ENCODE results near the gene ZNF552.
"Not testable (repeated sequence)": the region's sequence is repeated elsewhere in the genome, so short reads cannot be mapped to it uniquely, and the experiment has no call there.

The ZNF552 gene

DNA sequence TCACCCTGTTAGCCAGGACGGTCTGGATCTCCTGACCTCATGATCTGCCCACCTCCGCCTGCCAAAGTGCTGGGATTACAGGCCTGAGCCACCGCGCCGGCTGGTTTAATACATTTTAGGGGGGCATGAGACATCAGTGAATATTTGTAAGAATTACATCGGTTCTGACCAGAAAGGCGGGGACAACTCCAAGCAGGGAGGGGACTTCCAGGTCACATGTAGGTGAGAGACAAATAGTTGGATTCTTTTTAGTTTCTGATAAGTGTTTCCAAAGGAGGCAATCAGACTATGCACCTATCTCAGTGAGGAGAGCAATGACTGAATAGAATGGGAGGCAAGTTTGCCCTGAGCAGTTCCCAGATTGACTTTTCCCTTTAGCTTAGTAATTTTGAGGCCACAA lies 3.7 kb upstream of the ZNF552 start:
- no peak for DNase-seq (ENCODE audit: low read depth)

- DNase-seq (ENCODE audit: low read depth): no peak
Observed at GRCh38 chr19:57817976-57818375, 3.3 kb upstream of the ZNF552 start.

GRCh38 chr19:57816652-57817051 lies 1.9 kb upstream of the ZNF552 start:
- DNase-seq (ENCODE audit: low read depth): no peak

DNA sequence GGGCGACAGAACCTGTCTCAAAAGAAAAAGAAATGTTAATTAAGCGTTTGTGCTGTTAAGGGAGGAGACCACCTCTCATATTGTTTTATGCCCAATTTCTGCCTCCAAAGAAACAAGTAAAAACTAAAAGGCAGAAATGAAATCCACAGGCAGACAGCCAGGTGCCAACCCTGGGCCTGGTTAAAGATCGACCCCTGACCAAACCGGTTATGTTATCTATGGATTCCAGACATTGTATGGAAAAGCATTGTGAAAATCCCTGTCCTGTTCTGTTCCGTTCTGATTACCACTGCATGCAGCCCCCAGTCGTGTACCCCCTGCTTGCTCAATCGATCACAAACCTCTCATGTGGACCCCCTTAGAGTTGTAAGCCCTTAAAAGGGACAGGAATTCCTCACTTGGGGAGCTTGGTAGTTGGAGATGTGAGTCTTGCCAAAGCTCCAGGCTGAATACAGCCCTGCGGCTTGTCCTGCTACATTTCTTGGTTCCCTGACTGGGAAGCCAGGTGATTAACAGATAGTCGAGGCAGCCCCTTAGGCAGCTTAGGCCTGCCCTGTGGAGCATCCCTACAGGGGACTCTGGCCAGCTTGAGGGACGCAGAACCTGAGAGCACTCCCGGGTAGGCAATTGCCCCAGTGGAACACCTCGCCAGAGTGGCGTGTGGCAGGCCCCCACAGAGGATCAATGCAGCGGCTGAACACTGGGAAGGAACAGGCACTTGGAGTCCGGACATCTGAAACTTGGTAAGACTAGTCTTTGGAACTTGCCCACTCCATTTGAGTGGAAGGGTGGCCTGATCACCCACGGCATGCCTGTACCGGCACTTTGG lies 748 bp upstream of the ZNF552 start:
- DNase-seq (ENCODE audit: low read depth): no peak

DNA sequence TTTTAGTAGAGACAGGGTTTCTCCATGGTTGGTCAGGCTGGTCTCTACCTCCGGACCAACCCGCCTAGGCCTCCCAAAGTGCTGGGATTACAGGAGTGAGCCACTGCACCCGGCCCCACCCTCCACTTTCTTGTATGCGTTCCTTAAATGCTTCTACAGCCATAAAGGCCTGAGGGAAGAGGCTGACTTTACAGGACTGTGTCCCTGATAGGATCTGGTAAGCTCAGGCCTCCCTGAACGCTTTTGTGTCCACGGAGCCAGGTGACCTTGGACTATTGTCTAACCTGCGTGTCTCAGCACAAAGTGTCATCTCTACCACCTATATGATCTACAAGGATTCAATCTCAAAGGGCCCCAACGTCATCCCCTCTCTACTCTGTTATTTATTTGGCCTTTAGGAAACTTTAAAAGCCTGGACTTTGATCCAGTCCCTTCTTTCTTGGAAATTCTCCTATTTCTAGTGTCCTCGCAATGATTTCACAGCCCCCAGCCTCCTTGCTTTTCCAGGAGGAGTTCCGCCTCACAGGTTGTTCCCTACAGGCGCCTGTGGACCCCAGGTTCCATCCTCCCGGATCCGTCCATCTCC lies 701 bp downstream of the ZNF552 start:
- no peak for DNase-seq (ENCODE audit: low read depth)

DNA sequence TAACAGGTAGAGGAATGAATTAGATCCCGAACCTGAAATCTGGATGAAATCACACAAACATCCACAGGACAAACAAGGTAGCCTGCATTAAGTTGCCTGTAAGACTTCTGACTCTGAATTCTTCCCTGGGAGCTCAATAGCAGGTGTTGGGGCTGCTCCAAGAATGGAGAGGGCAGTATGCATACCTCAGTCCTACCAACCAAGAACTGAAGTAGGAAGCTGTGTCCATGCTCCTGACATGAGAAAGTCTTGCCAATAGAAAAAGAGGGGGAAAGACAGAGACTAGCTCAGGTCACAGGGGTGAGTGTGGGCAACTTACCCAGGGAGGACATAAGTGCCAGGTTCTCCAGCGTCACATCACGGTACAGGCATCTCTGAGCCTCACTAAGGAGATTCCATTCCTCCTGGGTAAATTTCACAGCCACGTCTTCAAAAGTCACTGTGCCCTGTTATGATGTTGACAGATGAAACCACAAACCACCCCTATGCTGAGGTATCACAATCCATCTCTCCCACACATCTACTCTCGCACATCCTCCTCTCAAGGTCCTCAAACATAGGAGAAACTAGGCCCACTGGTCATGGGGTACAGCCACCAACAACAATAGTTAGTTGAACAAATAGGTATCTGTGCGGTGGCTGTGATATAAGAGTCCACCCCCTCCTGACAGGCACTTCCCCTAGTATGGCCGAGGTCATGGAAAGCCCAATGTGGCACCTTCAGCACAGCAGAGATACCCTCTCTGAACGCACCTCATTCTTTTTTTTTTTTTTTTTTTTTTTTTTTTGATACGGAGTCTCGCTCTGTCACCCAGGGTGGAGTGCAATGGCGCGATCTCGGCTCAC lies 1.5 kb downstream of the ZNF552 start:
- DNase-seq (ENCODE audit: low read depth): not testable (repeated sequence)

DNA sequence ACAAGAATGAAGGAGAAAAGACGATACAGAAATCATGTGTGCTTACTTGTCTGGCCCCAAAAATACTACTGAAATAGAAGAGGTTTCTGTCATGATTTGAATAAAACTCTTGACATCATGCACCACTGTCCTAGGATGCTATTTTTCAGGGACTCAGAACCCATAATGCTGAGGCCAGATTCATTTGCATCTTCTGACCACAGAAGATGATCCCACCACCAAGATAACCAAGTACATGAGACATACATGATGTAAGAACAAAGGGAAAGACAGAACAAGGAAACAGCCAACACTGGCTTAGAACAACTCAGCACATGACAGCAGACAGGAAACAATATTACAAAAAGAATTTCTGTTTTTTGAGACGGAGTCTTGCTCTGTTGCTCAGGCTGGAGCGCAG lies 2.5 kb downstream of the ZNF552 start:
- no peak for DNase-seq (ENCODE audit: low read depth)

GRCh38 chr19:57810410-57811295 lies 4.1 kb downstream of the ZNF552 start:
- not testable (repeated sequence) for DNase-seq (ENCODE audit: low read depth)

GRCh38 chr19:57807541-57807940 lies 7.2 kb downstream of the ZNF552 start:
- DNase-seq (ENCODE audit: low read depth): no peak

DNA sequence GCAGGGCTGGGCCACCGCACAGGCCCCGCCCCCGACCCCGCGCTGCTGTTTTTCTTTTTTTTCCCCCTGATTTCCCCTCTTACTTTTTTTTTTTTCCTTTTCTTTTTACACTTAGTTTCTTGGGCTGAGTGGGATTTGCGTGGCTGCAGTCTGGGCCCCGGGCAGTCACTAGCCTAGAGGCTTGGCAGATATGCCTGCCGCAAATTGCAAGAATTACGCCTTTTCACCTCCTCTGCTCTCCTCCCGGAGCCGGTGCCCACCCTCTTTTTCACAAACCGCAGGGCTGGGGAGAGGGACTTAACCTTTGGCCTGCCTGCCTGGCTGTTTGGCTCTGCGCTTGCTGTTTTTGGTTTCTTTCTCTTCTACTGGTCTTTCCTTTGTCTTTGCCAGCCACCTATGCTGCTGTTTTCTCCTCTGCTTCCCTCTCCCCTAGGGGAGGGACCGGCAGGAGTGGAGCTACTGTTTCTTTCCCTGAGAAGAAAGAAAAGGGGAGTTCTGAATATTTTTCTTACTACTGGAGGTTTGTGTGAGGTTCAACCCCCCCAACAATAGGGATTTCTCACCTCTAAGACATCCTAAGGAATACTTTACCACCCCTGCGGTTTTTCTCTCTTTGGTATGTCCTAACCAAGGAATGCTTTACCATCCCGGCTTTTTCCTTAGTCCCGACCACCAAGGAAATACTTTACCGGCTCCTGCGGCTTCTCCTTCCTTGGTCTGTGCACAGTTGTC lies 11.0 kb downstream of the ZNF552 start:
- DNase-seq (ENCODE audit: low read depth): no peak

DNA sequence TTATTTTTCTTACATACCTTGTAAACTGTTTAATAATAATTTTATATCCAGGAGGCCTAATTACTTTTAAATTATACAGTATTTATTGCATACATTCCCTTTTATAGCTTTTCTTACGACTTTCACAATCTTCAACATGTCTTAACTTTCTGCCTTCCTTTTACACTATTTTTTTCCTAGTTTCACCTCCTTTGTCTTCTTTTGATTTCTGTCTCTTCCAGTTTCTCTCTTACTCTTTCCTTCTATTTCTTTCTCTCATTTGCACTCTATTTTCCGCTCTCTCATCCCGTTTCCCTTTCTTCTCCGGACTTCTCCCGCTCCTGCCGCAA lies 11.5 kb downstream of the ZNF552 start:
- no peak for DNase-seq (ENCODE audit: low read depth)

DNA sequence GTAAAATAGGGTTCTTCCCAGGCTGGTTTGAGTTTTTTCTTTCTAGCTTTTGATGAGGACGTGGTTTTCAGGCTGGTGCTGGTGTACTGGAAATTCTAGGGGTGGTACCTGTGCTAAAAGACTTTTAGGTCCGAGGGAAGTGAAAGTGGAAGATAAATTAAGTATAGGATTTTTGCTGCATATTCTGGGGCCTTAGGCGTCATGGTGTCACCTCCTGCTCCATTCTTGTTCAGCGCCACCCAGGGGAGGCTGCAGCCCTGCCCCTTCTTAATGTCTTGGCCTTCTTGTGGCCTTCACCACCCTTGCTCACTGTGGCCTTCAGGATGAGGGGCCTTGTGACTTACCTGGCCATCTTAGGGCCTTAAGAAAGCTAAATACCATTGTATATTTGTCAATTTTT lies 12.4 kb downstream of the ZNF552 start:
- no peak for DNase-seq (ENCODE audit: low read depth)

- DNase-seq (ENCODE audit: low read depth): no peak
Observed at GRCh38 chr19:57800696-57801095, 14.0 kb downstream of the ZNF552 start.

DNA sequence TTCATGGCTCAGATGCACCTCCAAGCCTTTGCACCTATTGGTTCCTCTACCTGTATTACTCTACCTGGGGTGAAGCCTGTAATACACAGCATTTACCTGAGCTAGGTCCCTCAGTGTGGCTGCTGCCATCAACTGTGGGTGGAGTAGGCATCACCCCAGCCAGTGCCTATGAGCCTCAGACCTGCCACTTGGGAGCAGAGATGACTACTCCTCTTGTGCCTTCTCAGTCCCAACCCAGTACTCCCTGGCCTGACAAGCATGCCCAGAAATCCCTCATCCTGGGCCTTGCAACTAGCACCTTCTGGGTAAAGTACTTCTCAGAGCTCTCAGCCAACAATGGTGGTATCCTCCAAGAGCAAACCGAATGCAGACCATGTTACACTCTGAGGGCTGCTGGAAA lies 18.1 kb downstream of the ZNF552 start:
- DNase-seq (ENCODE audit: low read depth): not testable (repeated sequence)

- no peak for DNase-seq (ENCODE audit: low read depth)
Observed at GRCh38 chr19:57789288-57789687, 25.4 kb downstream of the ZNF552 start.

DNA sequence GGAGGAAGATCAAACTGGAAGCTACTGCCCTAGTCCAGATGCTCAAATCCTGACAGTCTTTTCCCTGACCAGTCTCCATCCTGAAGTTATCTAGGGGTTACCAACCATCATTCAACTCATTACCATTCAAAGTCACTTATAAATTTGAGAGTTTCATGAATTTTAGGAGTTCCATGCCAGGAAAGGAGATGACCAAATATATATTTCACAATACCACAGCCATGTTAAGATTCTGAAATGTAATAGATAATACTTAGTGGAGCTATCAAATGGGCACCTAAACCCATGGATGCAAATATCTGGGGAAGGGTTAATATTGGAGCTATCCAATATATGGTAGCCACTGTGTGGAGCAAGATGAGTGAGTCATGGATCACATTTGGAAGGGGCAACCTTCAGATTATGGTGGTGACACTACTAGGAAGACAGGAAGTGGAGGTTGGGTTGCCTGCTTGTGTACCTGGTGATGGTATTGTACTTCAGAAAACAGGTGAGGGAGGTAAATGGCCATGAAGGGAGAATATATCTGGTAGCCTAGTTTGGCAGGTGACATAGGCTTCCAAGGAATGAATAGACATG lies 26.5 kb downstream of the ZNF552 start:
- DNase-seq (ENCODE audit: low read depth): no peak

DNA sequence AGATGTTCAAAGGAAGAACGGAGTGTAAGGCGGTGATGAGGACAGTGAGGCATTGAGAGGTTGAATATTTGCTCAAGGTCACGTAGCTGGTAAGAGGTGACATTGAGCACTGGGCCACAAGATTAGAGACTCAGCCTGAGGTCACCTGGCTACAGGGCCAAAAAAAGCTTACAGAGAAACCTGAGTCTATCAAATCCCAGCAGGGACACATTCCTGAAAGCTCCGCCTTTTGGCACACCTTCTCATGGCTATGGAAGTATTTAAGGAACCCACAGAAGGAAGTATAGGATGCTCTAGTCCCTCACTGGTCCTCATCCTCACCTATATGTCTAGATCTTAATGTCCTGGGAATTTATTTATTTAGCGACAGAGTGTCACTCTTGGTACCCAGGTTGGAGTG lies 27.8 kb downstream of the ZNF552 start:
- no peak for DNase-seq (ENCODE audit: low read depth)

DNA sequence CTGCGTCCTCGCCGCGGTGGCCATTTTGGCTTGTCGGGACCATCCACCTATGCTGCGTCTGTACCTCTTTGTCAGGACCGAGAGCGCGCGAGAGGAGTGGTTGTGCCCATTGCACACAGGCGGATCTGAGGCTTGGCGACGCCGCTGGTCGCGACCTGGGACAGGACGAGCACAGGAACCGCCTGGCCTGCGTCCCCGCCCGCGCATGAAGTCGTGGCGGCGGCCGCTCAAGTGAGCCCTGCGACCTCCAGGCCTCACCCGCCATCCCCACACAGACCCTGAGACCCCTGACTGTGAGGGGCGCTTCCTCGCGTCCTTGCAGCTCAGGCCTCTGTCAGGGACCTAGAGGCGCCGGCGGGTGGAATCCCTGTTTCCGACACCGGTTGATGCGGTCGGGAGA lies 28.4 kb downstream of the ZNF552 start:
- DNase-seq (ENCODE audit: low read depth): no peak

DNA sequence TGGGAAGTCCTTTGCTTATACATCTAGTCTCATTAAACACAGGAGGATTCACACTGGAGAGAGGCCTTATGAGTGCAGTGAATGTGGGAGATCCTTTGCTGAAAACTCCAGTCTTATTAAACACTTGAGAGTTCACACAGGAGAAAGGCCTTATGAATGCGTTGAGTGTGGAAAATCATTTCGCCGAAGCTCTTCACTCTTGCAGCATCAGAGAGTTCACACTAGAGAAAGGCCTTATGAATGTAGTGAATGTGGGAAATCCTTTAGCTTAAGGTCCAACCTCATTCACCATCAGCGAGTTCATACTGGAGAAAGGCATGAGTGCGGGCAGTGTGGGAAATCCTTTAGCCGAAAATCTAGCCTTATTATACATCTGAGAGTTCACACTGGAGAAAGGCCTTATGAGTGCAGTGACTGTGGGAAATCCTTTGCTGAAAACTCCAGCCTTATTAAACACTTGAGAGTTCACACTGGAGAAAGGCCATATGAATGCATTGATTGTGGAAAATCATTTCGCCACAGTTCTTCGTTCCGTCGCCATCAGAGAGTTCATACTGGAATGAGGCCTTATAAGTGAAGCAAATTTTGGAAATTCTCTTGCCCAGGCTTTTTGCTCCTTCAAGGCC lies 35.4 kb downstream of the ZNF552 start:
- no peak for DNase-seq (ENCODE audit: low read depth)

DNA sequence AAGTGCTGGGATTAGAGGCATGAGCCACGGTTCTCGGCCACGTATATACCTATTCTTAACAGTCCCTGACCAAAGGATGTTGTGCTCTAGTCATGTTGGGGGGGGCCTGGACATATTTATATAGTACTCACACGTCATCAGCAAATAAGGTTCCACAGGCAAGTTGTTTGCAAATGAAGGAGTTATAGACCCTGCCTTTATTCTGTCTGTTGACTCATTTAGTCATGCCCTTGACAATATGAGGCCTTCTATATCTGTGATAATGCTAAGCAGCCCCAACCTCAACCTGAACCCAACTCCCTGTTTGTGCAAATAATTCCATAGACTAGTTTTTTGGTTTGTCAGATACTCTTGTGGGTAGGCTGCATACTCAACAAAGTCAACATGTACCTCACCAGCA lies 36.4 kb downstream of the ZNF552 start:
- no peak for DNase-seq (ENCODE audit: low read depth)
